HCT116 (cell line): ENCODE measurements around the gene SPG11. TPM values are rescaled to one million over a fixed set of nuclear protein-coding genes. Genes with fewer than 3 reads are reported as not detected.

Source experiments
- ATAC-seq: fragments of 200-7000 bp; cut with Tn5 transposase; 2 replicates; pipeline ENCODE4 v1.9.1; 2020; ENCODE audit warnings: mild to moderate bottlenecking, moderate library complexity
- BruUV-seq: library from RNA; stranded (reverse); fragments of 400-500 nt; replicated peaks from 2 replicates; lab custom pipeline; 2021; lab: Mats Ljungman, UMichigan
- CTCF ChIA-PET: fragments of 300-600 bp; sonication (Branson Sonifier 250); formaldehyde crosslinking; loops from one replicate; lab custom pipeline; 2021; ENCODE audit warnings: antibody characterized with exemption; lab: Charles Lee
- POLR2A ChIA-PET: fragments of 300-600, 350-600 bp; sonication (Branson Sonifier 250); formaldehyde crosslinking; loops from one replicate; lab custom pipeline; 2021; ENCODE audit warnings: antibody characterized with exemption; lab: Charles Lee
- RAD21 ChIA-PET, 2 experiments: fragments of 300-600 bp; sonication (Branson Sonifier 250); formaldehyde crosslinking; loops; one replicate each; lab custom pipeline; 2023; ENCODE audit warnings: low total read pairs in 2 of 2; ENCODE audit not compliant: uncharacterized antibody in 2 of 2, unreplicated experiment in 2 of 2, low non-redundant PET in 1 of 2; lab: Charles Lee
- DNase-seq: peaks from one replicate; pipeline ENCODE4 v3.0.0-alpha.2; 2010; ENCODE audit warnings: low read depth, low spot score
- H2AFZ ChIP-seq: fragments of 200-600 bp; shearing (Covaris generic), sonication (generic); 2 replicates; pipeline ENCODE4 v1.6.1; 2017; ENCODE audit warnings: low read depth, mixed run types, mixed read lengths, antibody characterized with exemption, low read length; ENCODE audit not compliant: poor library complexity, severe bottlenecking
- H3K27ac ChIP-seq: 2 replicates; pipeline ENCODE4 v1.5.1; 2012; ENCODE audit warnings: low read depth, low read length
- H3K27me3 ChIP-seq: fragments of 200-600 bp; sonication (generic); 2 replicates; pipeline ENCODE4 v1.6.1; 2016; ENCODE audit warnings: mixed run types, low read length, mixed read lengths; ENCODE audit not compliant: insufficient read depth
- H3K36me3 ChIP-seq, 2 experiments: fragments of 200-500 bp in 1 of 2; fragments of 200-600 bp in 1 of 2; sonication (Bioruptor generic) in 1 of 2; sonication (generic) in 1 of 2; 2 replicates each; pipeline versions ENCODE4 v1.5.1 to v1.6.1; 2014 to 2016; ENCODE audit warnings: low read length in 2 of 2, inconsistent platforms in 1 of 2, mixed read lengths in 1 of 2, mixed run types in 1 of 2; ENCODE audit not compliant: insufficient read depth in 2 of 2, control insufficient read depth in 1 of 2
- H3K4me1 ChIP-seq, 2 experiments: fragments of 200-600 bp in 1 of 2; sonication (generic) in 1 of 2; 2 replicates each; pipeline versions ENCODE4 v1.5.1 to v1.6.1; 2012 to 2017; ENCODE audit warnings: low read length in 2 of 2, inconsistent platforms in 1 of 2, mild to moderate bottlenecking in 1 of 2, mixed read lengths in 1 of 2, mixed run types in 1 of 2, moderate library complexity in 1 of 2; ENCODE audit not compliant: insufficient read depth in 2 of 2, control insufficient read depth in 1 of 2
- H3K4me2 ChIP-seq: fragments of 200-600 bp; sonication (generic); 2 replicates; pipeline ENCODE4 v1.6.1; 2017; ENCODE audit warnings: mixed run types, low read length, mixed read lengths
- H3K4me3 ChIP-seq, 2 experiments: fragments of 200-600 bp in 1 of 2; sonication (generic) in 1 of 2; replicated peaks in 1 of 2; 2 replicates each; pipeline ENCODE4 v1.5.1; 2011 to 2016; ENCODE audit warnings: low read length in 2 of 2, control low read depth in 1 of 2, low read depth in 1 of 2, mild to moderate bottlenecking in 1 of 2, mixed read lengths in 1 of 2, mixed run types in 1 of 2
- H3K79me2 ChIP-seq: fragments of 200-600 bp; sonication (generic); 2 replicates; pipeline ENCODE4 v1.6.1; 2017; ENCODE audit warnings: mild to moderate bottlenecking, mixed run types, low read length, moderate library complexity, mixed read lengths; ENCODE audit not compliant: insufficient read depth
- H3K9ac ChIP-seq: fragments of 200-600 bp; sonication (generic); 2 replicates; pipeline ENCODE4 v1.6.1; 2016; ENCODE audit warnings: low read length, mixed read lengths
- H3K9me2 ChIP-seq: fragments of 200-600 bp; sonication (generic), shearing (Covaris generic); 2 replicates; pipeline ENCODE4 v1.6.1; 2017; ENCODE audit warnings: mixed run types, mild to moderate bottlenecking, moderate library complexity; ENCODE audit not compliant: insufficient read depth
- H3K9me3 ChIP-seq, 2 experiments: fragments of 200-500 bp in 1 of 2; fragments of 200-600 bp in 1 of 2; sonication (Bioruptor generic) in 1 of 2; sonication (generic) in 1 of 2; 2 replicates each; pipeline ENCODE4 v1.6.1; 2014 to 2017; ENCODE audit warnings: low read length in 2 of 2, mixed read lengths in 2 of 2, inconsistent platforms in 1 of 2, low read depth in 1 of 2, mild to moderate bottlenecking in 1 of 2, mixed run types in 1 of 2, moderate library complexity in 1 of 2; ENCODE audit not compliant: control insufficient read depth in 1 of 2, insufficient read depth in 1 of 2
- H4K20me1 ChIP-seq: fragments of 200-600 bp; sonication (generic), shearing (Covaris generic); 2 replicates; pipeline ENCODE4 v1.6.1; 2017; ENCODE audit warnings: mixed run types, mild to moderate bottlenecking, moderate library complexity; ENCODE audit not compliant: insufficient read depth
- CBX3 ChIP-seq: IDR thresholded peaks from 2 replicates; pipeline ENCODE4 v1.6.1; 2012; ENCODE audit warnings: low read depth
- CEBPB ChIP-seq: IDR thresholded peaks from 2 replicates; pipeline ENCODE4 v1.6.1; 2012; ENCODE audit warnings: low read depth
- ELF1 ChIP-seq: IDR thresholded peaks from 2 replicates; pipeline ENCODE4 v1.6.1; 2012; ENCODE audit warnings: low read depth, borderline replicate concordance
- EZH2 ChIP-seq: fragments of 200-600 bp; sonication (generic); IDR thresholded peaks from 2 replicates; pipeline ENCODE4 v1.6.1; 2017; ENCODE audit warnings: antibody characterized with exemption, mixed run types
- EZH2phosphoT487 ChIP-seq: fragments of 200-600 bp; IDR thresholded peaks from 2 replicates; pipeline ENCODE4 v1.6.1; 2018; ENCODE audit warnings: antibody characterized with exemption, borderline replicate concordance
- FOSL1 ChIP-seq: IDR thresholded peaks from 2 replicates; pipeline ENCODE4 v1.6.1; 2012; ENCODE audit warnings: low read depth
- REST ChIP-seq: IDR thresholded peaks from 2 replicates; pipeline ENCODE4 v1.6.1; 2012; ENCODE audit warnings: low read depth
- SIN3A ChIP-seq: IDR thresholded peaks from 2 replicates; pipeline ENCODE4 v1.6.1; 2012; ENCODE audit warnings: low read depth
- TCF7L2 ChIP-seq: IDR thresholded peaks from 2 replicates; pipeline ENCODE4 v1.7.0; 2011; ENCODE audit warnings: borderline replicate concordance, inconsistent platforms; ENCODE audit not compliant: insufficient read depth, insufficient read length; ENCODE audit errors: extremely low read depth
- YY1 ChIP-seq: IDR thresholded peaks from 2 replicates; pipeline ENCODE4 v1.6.1; 2011; ENCODE audit warnings: low read length, low read depth, moderate library complexity, mild to moderate bottlenecking; ENCODE audit not compliant: insufficient replicate concordance; ENCODE audit errors: extremely low read depth
- ZFX ChIP-seq: fragments of 450-650 bp; IDR thresholded peaks from 2 replicates; pipeline ENCODE4 v1.6.1; 2017
- intact Hi-C: fragments of 100-400 bp; cut with micrococcal nuclease; formaldehyde crosslinking; loops from 2 replicates; pipeline ENCODE4 v1.10.0; 2022
- total RNA-seq: library from RNA; stranded (reverse); gene quantifications from one replicate; pipeline ENCODE4 v1.2.1, GENCODE V29; 2021; ENCODE audit not compliant: unreplicated experiment

Gene SPG11
- total RNA-seq, 1 experiment from 2014 or later, result 34.8 TPM

GRCh38 chr15:44541282-44541958, 122.0 kb downstream of the SPG11 start (continued):
- no peak for TF ChIP-seq REST

GRCh38 chr15:44537735-44538240, 125.7 kb downstream of the SPG11 start:
- no TSS peak for BruUV-seq
- Histone ChIP-seq H3K27me3 (no peaks in the 10 kb centered on the region), H3K9ac (peak overlapping the region; percentile 100), H3K27ac (peak overlapping the region; percentile 97), H3K9me2 (no peaks in the 10 kb centered on the region), H3K36me3 (peaks cover 4 to 33% of the 10 kb centered on the region in 2 experiments), H3K4me2 (peak overlapping the region; percentile 84), H4K20me1 (peaks cover 35% of the 10 kb centered on the region; the same call in 1 of the 2 replicates), H2AFZ (no peak overlapping the region), H3K9me3 (no peaks in the 10 kb centered on the region), H3K4me3 (peak overlapping the region; percentile 69 to 73), H3K79me2 (peaks cover 67% of the 10 kb centered on the region), H3K4me1 (peaks cover 9 to 32% of the 10 kb centered on the region in 2 experiments; a peak in 3 of 4 replicates)
- TF ChIP-seq ZFX (no peak), TCF7L2 (no peak), CBX3 (no peak), SIN3A (no peak), FOSL1 (no peak), YY1 (no peak), EZH2 (no peak), CEBPB (no peak), EZH2phosphoT487 (no peak), ELF1 (no peak)
- DNase-seq (no peak), ATAC-seq (no peak; the same call in 1 of the 2 replicates)
- ChIA-PET POLR2A (interaction anchor here (1.2 to 1.8 kb wide), 3 partner anchors 10 to 174 kb away, joined by 3 to 5 read pairs (median 3); partner anchors contain the start of genes B2M and CTDSPL2), RAD21 (no interaction called here), CTCF (interaction anchor here (1.3 to 2.5 kb wide), 3 partner anchors 8 to 110 kb away, joined by 3 to 8 read pairs (median 4); partner anchors contain the start of gene CTDSPL2)
- intact Hi-C loops, result loop anchor here (1.0 kb wide), 1 partner anchor 110 kb away; the partner anchor contains the start of gene CTDSPL2
